Kidney (tissue), 14 donors: ENCODE results near the gene LDLRAD4. TPM values are rescaled to one million over a fixed set of nuclear protein-coding genes. Genes with fewer than 3 reads are reported as not detected.
A peak's percentile ranks its signal among the peaks of the same experiment; 100 is the strongest.

ENCODE experiments used
- DNase-seq, 5 donors: peaks; one replicate each; pipeline ENCODE4 v3.0.0-alpha.2; 2013 to 2020
- FAIRE-seq: peaks from 2 replicates; lab custom pipeline; 2012; peaks lifted over from hg19 to GRCh38; lab: Jason Lieb, UNC
- H3K27ac ChIP-seq, 2 donors: one replicate each; pipeline ENCODE4 v1.7.0; 2013; ENCODE audit warnings: low read depth in 2 of 2, low read length in 2 of 2, inconsistent platforms in 1 of 2
- H3K27me3 ChIP-seq: one replicate; pipeline ENCODE4 v1.7.1; 2013; ENCODE audit warnings: low read length, inconsistent platforms; ENCODE audit not compliant: control insufficient read depth, insufficient read depth
- H3K36me3 ChIP-seq, 3 donors: one replicate each; pipeline versions ENCODE4 v1.7.0 to v1.7.1; 2013; ENCODE audit warnings: low read length in 3 of 3, control low read depth in 1 of 3, inconsistent platforms in 1 of 3; ENCODE audit not compliant: insufficient read depth in 3 of 3, control insufficient read depth in 2 of 3
- H3K4me1 ChIP-seq, 3 donors: one replicate each; pipeline versions ENCODE4 v1.7.0 to v1.7.1; 2013; ENCODE audit warnings: low read length in 3 of 3, inconsistent platforms in 1 of 3, low read depth in 1 of 3; ENCODE audit not compliant: control insufficient read depth in 2 of 3, insufficient read depth in 2 of 3
- H3K4me3 ChIP-seq, 3 donors: one replicate each; pipeline versions ENCODE4 v1.7.0 to v1.8.1; 2013; ENCODE audit warnings: low read length in 3 of 3, control low read depth in 1 of 3, inconsistent platforms in 1 of 3
- H3K9ac ChIP-seq, 3 donors: one replicate each; pipeline versions ENCODE4 v1.7.0 to v1.7.1; 2013; ENCODE audit warnings: low read length in 3 of 3, control low read depth in 1 of 3, inconsistent platforms in 1 of 3
- H3K9me3 ChIP-seq, 3 donors: one replicate each; pipeline versions ENCODE4 v1.7.0 to v1.7.1; 2013; ENCODE audit warnings: low read length in 3 of 3, control low read depth in 1 of 3, inconsistent platforms in 1 of 3; ENCODE audit not compliant: control insufficient read depth in 2 of 3, insufficient read depth in 1 of 3
- intact Hi-C: fragments of 100-400 bp; cut with DNase I; formaldehyde crosslinking; loops from one replicate; pipeline ENCODE4 v1.11.1; 2022
- polyA plus RNA-seq: library from polyadenylated mRNA; stranded (reverse); fragments of 350-450 nt; fragmentation: Illumina TruSeq; extraction: RNeasy Lipid Tissue Mini Kit (QIAGEN cat#74804); gene quantifications from one replicate; pipeline ENCODE4 v1.2.3, GENCODE V29; 2014; ENCODE audit warnings: low read depth, low replicate concordance; ENCODE audit not compliant: insufficient read depth
- total RNA-seq: library from RNA; stranded (reverse); fragmentation: NEBNext Ultra II Directional; extraction: Animal tissue kit (Norgen Biotek cat#: 25700); gene quantifications from one replicate; pipeline ENCODE4 v1.2.1, GENCODE V29; 2021
- TF ChIP-seq, protein P1 (sequence below): IDR thresholded peaks from 3 replicates; pipeline ENCODE4 v1.5.1; 2012; ENCODE audit warnings: mild to moderate bottlenecking, moderate library complexity, borderline replicate concordance; ENCODE audit not compliant: insufficient read depth; ENCODE audit errors: extremely low read depth
- donor health status: control.
- donor health status: control.
- donor health status: control.
- donor health status: control.
- donor health status: control.
- donor health status: DM: yes; HTN: yes; CAD: no.
- donor health status: Normal renal cell carcinoma (clear cell type).

The LDLRAD4 gene
- total and polyA plus RNA-seq, 2 donors from 2014 or later, result 2.3 to 42.3 TPM

DNA sequence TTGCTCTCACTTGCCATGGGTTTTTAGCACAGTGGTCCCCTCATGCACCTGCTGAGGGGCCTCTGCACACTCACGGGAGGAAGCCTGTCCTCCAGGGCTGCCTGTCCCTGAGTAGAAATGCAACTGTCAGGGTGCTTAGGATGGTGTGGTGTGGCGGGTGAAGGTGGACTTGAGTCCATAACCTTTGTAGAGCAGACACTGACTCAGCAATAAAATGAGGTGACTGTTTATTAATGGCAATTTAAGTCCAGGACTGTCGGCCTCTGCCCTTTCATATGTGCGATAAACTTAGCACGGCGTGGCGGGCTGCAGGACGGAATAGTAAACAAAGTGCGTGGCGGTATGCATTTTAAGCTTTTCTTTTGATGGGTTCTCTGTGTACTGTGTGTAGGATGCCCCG is 188.2 kb downstream of the LDLRAD4 start:
- H3K4me1 ChIP-seq, result no peaks in the 10 kb centered on the region
- TF ChIP-seq, protein P1, sequence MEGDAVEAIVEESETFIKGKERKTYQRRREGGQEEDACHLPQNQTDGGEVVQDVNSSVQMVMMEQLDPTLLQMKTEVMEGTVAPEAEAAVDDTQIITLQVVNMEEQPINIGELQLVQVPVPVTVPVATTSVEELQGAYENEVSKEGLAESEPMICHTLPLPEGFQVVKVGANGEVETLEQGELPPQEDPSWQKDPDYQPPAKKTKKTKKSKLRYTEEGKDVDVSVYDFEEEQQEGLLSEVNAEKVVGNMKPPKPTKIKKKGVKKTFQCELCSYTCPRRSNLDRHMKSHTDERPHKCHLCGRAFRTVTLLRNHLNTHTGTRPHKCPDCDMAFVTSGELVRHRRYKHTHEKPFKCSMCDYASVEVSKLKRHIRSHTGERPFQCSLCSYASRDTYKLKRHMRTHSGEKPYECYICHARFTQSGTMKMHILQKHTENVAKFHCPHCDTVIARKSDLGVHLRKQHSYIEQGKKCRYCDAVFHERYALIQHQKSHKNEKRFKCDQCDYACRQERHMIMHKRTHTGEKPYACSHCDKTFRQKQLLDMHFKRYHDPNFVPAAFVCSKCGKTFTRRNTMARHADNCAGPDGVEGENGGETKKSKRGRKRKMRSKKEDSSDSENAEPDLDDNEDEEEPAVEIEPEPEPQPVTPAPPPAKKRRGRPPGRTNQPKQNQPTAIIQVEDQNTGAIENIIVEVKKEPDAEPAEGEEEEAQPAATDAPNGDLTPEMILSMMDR, result no peak
- DNase-seq (peak in 1 of 5 donors; percentile 18), FAIRE-seq (no peak)
- no peak overlapping the region for H3K9ac ChIP-seq
- H3K36me3 ChIP-seq, result no peaks in the 10 kb centered on the region
- no peaks in the 10 kb centered on the region for H3K27me3 ChIP-seq
- no peak overlapping the region for H3K4me3 ChIP-seq
- H3K27ac ChIP-seq, result no peak overlapping the region
- peaks cover 0 to 1% (median 0%) of the 10 kb centered on the region in 3 donors for H3K9me3 ChIP-seq
- intact Hi-C loops, result no loop called here

DNA sequence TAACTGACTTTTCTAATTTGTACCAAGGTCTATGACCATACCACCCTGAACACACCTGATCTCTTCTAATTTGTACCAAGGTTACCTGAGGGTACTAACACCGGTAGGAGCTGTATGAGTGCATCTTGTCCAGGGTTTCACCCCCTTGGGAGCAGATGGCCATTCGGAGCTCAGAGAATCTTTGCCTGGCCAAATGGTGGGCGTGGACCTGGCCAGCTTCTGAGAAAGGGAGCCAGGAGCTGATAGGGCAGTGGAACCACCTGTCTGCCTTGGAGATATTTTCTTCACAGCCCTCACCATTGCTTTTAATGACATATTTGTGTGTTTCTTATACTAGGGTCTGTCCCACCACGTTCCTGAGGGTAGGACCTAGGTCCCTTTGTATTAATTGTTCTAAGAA is 188.9 kb downstream of the LDLRAD4 start:
- Histone ChIP-seq H3K9me3 (peaks cover 0 to 6% (median 0%) of the 10 kb centered on the region in 3 donors), H3K9ac (no peak overlapping the region), H3K27ac (no peak overlapping the region), H3K36me3 (no peaks in the 10 kb centered on the region), H3K4me1 (no peaks in the 10 kb centered on the region), H3K27me3 (no peaks in the 10 kb centered on the region), H3K4me3 (no peak overlapping the region)
- DNase-seq, result no peak
- no peak for FAIRE-seq
- intact Hi-C loops, result no loop called here
- TF ChIP-seq, protein P1, result no peak

DNA sequence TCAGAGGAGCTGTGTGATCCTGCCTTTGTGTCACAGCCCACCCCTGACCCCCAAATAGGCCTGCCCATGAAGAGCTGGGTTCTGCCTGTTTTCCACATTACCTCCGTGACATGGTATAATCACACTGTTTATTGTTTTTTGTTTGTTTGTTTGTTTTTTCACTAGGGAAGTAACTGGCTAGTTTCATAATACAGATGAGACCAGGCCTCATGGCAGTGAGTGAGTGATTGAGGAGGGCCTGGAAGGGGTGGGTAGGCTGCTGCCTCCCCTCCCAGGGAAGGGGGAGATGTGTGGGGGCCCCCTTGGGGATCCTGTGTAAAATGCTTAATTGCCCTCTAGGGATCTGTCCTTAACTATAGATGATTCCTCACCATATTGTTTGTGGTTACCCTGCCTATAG is 190.5 kb downstream of the LDLRAD4 start:
- DNase-seq (no peak), FAIRE-seq (no peak)
- TF ChIP-seq, protein P1, result no peak
- Histone ChIP-seq H3K27me3 (no peaks in the 10 kb centered on the region), H3K4me1 (no peaks in the 10 kb centered on the region), H3K4me3 (no peak overlapping the region), H3K9me3 (peaks cover 0 to 6% (median 0%) of the 10 kb centered on the region in 3 donors), H3K36me3 (no peaks in the 10 kb centered on the region), H3K9ac (no peak overlapping the region), H3K27ac (no peak overlapping the region)
- intact Hi-C loops, result no loop called here

DNA sequence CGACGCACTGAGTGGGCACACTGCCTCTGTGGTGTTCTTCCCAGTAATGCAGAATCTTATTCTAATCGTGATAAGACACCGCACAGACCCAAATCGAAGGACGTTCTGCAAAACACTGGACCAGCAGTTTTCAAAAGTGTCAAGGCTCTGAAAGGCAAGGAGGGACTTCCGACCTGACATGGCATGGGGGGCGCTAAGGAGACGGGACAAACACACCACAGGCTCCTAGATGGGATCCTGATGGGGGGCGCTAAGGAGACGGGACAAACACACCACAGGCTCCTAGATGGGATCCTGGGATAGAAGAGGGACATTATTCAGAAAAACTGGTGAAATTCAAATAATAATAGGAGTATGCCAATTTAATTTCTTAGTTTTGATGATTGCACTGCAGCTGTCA is 191.4 kb downstream of the LDLRAD4 start:
- intact Hi-C loops, result no loop called here
- Histone ChIP-seq H3K4me1 (no peaks in the 10 kb centered on the region), H3K27me3 (no peaks in the 10 kb centered on the region), H3K36me3 (no peaks in the 10 kb centered on the region), H3K9ac (no peak overlapping the region), H3K27ac (no peak overlapping the region), H3K4me3 (no peak overlapping the region), H3K9me3 (peaks cover 0 to 6% (median 0%) of the 10 kb centered on the region in 3 donors)
- no peak for FAIRE-seq
- no peak for DNase-seq
- TF ChIP-seq, protein P1, result no peak
